Nasal cavity respiratory epithelium epithelial cell of viscerocranial mucosa (primary cell): ENCODE results near the gene CLPTM1. TPM values are rescaled to one million over a fixed set of nuclear protein-coding genes. Genes with fewer than 3 reads are reported as not detected.

ENCODE experiments used
- total RNA-seq: library from RNA; depleted of rRNA; stranded (reverse); fragments of >200 nt; gene quantifications from 2 replicates; pipeline ENCODE4 v1.2.3, GENCODE V29; 2014

CLPTM1 gene, protein sequence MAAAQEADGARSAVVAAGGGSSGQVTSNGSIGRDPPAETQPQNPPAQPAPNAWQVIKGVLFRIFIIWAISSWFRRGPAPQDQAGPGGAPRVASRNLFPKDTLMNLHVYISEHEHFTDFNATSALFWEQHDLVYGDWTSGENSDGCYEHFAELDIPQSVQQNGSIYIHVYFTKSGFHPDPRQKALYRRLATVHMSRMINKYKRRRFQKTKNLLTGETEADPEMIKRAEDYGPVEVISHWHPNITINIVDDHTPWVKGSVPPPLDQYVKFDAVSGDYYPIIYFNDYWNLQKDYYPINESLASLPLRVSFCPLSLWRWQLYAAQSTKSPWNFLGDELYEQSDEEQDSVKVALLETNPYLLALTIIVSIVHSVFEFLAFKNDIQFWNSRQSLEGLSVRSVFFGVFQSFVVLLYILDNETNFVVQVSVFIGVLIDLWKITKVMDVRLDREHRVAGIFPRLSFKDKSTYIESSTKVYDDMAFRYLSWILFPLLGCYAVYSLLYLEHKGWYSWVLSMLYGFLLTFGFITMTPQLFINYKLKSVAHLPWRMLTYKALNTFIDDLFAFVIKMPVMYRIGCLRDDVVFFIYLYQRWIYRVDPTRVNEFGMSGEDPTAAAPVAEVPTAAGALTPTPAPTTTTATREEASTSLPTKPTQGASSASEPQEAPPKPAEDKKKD
- total RNA-seq = 33.5 and 73.4 TPM in 2 replicates

DNA sequence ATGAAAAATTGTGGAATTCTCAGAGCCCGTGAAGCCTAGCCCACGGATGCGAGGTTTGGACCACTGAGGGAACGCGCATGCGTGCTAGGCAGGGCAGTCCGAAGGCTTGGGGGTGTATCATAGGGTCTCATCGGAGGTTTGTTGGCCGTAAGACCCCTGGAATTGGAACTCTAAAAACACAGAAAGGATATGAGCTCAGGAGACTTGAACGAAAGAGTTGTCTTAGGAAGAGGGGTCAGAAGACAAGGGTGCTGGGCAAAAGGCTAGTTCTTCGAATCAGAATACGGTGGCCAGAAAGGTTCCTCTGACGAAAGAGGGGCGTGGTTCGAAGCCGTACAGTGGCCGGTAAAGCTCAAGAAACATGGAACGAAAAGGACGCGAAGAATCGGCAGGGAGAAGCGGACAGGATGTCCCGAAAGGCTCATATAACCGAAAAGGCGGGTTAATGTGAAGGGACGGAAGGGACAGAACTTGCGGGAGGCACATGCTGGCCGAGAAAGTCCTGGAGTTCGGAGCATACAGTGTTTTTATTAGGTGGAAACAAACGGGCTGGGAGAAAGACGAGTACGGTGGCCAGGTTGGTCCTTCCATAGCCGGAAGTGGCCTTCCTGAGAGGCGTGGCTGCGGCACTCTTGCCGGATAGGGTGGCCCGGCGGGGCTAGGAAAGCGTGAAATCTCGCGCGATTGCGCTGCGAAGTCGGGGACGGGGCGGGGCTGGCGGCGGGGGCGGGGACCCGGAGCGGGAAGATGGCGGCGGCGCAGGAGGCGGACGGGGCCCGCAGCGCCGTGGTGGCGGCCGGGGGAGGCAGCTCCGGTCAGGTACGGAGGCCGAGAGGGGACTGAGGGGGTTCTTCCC lies at the start of gene CLPTM1:
TSS of gene CLPTM1 (plus strand) at position 732 of the 856 bp plus-strand sequence. CDS start at position 748, 16 bp downstream.

DNA sequence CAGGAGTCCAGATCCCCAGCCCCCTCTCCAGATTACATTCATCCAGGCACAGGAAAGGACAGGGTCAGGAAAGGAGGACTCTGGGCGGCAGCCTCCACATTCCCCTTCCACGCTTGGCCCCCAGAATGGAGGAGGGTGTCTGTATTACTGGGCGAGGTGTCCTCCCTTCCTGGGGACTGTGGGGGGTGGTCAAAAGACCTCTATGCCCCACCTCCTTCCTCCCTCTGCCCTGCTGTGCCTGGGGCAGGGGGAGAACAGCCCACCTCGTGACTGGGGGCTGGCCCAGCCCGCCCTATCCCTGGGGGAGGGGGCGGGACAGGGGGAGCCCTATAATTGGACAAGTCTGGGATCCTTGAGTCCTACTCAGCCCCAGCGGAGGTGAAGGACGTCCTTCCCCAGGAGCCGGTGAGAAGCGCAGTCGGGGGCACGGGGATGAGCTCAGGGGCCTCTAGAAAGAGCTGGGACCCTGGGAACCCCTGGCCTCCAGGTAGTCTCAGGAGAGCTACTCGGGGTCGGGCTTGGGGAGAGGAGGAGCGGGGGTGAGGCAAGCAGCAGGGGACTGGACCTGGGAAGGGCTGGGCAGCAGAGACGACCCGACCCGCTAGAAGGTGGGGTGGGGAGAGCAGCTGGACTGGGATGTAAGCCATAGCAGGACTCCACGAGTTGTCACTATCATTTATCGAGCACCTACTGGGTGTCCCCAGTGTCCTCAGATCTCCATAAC lies 49.6 kb upstream of the CLPTM1 start, which contains the start of gene APOE:
TSS of gene APOE (plus strand) at position 360 of the 724 bp plus-strand sequence. CDS start 829 bp downstream, outside the sequence.

DNA sequence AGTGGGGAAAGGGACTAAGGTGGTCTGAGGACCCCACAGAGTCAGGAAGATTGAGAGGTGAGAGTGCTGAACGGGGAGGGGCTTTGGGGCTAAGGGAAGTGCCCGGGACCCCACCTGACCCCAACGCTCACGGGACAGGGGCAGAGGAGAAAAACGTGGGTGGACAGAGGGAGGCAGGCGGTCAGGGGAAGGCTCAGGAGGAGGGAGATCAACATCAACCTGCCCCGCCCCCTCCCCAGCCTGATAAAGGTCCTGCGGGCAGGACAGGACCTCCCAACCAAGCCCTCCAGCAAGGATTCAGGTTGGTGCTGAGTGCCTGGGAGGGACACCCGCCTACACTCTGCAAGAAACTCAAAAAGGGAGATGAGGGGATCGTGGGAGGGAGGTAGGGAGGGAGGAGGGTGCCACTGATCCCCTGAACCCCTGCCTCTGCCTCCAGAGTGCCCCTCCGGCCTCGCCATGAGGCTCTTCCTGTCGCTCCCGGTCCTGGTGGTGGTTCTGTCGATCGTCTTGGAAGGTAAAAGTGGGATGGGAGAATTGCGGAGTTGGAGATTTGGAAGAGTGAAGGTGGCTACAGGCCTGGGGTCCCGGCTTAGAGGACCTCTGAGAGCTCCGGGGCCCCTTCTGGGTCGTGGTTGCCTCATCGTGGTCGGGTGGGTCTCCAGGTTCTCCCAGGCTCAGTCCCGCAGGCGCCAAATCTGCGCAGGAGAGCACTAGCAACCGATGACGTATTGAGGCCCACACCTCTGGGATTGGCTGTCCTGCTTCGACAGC lies 40.6 kb upstream of the CLPTM1 start, which contains the start of gene APOC1:
TSS of gene APOC1 (plus strand) at position 176 of the 774 bp plus-strand sequence. CDS start at position 460, 284 bp downstream.

DNA sequence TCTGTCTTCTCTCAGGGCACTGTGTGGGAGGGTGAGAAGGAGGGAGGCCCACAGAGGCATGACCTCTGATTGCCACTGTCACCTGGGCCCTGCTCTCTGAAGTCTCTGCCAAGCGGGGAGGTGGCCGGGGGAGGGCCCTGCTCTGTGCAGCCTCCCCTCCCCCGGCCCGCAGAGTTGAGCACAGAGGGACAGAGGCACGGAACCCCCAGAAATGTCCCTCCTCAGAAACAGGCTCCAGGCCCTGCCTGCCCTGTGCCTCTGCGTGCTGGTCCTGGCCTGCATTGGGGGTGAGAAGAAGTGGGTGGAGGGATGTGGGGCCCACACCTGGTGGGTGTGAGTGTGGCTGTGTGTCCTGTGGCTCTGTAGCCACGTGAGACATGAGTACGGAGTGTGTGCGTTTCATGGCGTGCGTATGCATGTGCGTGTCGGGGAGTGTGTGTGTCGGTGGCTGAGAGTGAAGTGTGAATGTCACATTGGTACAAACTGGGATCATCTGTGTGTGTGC lies 13.1 kb upstream of the CLPTM1 start, which contains the start of gene APOC4:
TSS of gene APOC4 (plus strand) at position 171 of the 505 bp plus-strand sequence. CDS start at position 212, 41 bp downstream.

DNA sequence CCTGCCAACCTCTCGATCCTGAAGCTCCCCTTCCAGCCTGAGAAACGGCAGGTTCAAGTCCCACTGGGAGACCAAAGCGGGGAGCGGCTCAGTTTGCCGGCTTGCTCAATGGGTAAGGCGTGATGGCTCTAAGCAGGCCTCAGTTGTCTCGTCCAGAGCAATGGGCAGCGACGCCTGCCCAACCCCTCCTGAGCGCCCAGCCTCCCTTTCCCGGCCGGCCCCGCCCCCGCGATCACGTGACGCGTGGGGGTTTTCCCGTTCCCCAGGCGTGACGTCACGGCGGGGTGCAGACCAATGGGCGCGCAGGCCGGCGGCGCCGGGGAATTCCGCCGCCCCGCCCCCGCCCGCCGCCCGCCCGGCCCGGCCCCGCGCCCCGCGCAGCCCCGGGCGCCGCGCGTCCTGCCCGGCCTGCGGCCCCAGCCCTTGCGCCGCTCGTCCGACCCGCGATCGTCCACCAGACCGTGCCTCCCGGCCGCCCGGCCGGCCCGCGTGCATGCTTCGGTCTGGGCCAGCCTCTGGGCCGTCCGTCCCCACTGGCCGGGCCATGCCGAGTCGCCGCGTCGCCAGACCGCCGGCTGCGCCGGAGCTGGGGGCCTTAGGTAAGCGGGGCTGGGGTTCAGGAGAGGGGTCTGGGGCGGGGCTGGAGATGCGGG lies 46.0 kb downstream of the CLPTM1 start, which contains the start of gene RELB:
TSS of gene RELB (plus strand) at position 378 of the 653 bp plus-strand sequence. CDS start at position 494, 116 bp downstream.

DNA sequence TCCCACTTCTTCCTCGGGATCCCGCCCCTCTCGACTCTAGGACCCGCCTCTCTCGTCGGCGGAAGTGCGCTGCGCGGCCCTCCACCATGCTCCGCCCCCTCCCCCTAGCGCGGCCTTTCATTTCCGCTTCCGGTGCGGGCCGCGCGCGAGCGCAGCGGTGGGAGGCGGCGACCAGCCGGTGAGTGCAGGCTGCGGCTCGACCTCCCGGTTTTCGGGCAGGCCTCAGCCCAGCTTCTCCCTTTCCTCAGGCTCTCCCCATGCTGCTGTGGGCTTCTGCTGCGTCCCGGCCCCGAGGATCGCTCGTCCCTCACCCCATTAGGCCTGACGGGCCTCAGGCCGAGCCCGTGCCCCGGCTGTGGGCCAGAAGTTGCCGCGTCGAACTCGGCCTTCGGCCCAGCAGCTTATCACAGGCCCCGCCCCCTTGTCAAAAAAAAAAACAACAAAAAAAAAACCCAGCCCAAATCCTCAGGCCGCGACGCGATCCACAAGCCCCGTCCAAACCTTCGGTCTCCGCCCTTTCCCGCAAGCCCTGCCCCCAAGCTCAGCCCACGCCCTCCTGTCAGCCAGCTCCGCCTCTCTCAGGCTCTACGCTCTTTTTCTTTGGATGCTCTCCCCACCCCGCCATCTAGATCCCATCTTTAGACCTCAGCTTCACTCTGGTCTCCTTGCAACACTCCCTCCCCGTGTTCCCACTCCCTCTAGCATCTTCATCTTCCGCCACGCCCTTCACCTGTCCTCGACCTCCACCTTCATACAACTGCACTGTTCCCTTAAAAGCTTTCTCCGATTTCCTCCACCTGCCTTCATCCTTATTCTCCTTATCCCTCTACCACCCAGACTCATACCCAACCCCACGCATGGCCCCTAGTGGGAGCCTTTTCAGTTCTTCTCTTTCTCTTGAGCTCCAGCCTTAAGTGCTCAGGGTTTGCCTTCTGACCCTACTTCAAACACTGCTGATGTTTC lies 84.0 kb downstream of the CLPTM1 start, which contains the start of gene CLASRP:
TSS of gene CLASRP (plus strand) at position 115 of the 963 bp plus-strand sequence. CDS start 1,168 bp downstream, outside the sequence.

Other genes starting within 250 kb of the CLPTM1 start
- 2.7 and 21.6 TPM in 2 replicates for gene BCL3, start 206.7 kb upstream of the CLPTM1 start, total RNA-seq
- gene CBLC, start 177.5 kb upstream of the CLPTM1 start, total RNA-seq = 59.5 and 120 TPM in 2 replicates
- gene BCAM, start 146.3 kb upstream of the CLPTM1 start, total RNA-seq = 26.0 and 61.4 TPM in 2 replicates
- gene NECTIN2, start 109.1 kb upstream of the CLPTM1 start, total RNA-seq = 49.9 and 65.4 TPM in 2 replicates
- gene TOMM40, start 64.1 kb upstream of the CLPTM1 start, total RNA-seq = 62.5 and 73.3 TPM in 2 replicates
- 27.3 and 227 TPM in 2 replicates for gene APOE, start 49.6 kb upstream of the CLPTM1 start, total RNA-seq
- 0.43 TPM in 1 of 2 replicates, not detected in the other for gene APOC1, start 40.8 kb upstream of the CLPTM1 start, total RNA-seq
- gene APOC4, start 13.1 kb upstream of the CLPTM1 start, total RNA-seq = not detected in 2 replicates
- not detected in 2 replicates for gene APOC2, start 9.3 kb upstream of the CLPTM1 start, total RNA-seq
- gene RELB, start 46.1 kb downstream of the CLPTM1 start, total RNA-seq = 5.8 and 14.2 TPM in 2 replicates
- 7.2 and 15.0 TPM in 2 replicates for gene CLASRP, start 83.7 kb downstream of the CLPTM1 start, total RNA-seq
- 0.68 and 1.2 TPM in 2 replicates for gene ZNF296, start 121.1 kb downstream of the CLPTM1 start, total RNA-seq
- gene GEMIN7, start 123.9 kb downstream of the CLPTM1 start, total RNA-seq = 14.9 and 27.0 TPM in 2 replicates
- gene PPP1R37, start 137.8 kb downstream of the CLPTM1 start, total RNA-seq = 16.1 and 35.8 TPM in 2 replicates
- 0.34 and 0.93 TPM in 2 replicates for gene NKPD1, start 205.6 kb downstream of the CLPTM1 start, total RNA-seq
- 7.9 and 8.2 TPM in 2 replicates for gene TRAPPC6A, start 222.9 kb downstream of the CLPTM1 start, total RNA-seq
- 6.1 and 6.2 TPM in 2 replicates for gene BLOC1S3, start 223.4 kb downstream of the CLPTM1 start, total RNA-seq